ENCODE measurements around the gene ATXN10.

DNA sequence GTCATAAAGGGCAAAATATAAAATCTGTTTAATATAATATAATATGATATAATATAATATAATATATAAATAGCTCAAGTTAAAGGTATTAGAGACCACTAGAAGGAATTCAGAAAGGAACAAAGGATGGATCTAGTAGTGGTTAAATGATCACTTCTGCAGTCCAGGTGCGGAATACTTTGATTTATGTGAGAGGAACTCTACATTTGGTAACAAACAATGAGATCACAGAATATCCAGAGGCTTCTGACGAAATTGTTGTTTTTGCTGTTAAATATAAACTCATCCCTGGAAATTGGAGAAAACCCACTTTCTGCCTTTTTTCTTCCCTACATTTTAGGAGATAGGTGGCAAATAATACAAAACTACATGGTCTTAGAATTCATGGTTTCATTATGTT is 36.0 kb downstream of the ATXN10 start:
- TF ChIP-seq, protein P1, sequence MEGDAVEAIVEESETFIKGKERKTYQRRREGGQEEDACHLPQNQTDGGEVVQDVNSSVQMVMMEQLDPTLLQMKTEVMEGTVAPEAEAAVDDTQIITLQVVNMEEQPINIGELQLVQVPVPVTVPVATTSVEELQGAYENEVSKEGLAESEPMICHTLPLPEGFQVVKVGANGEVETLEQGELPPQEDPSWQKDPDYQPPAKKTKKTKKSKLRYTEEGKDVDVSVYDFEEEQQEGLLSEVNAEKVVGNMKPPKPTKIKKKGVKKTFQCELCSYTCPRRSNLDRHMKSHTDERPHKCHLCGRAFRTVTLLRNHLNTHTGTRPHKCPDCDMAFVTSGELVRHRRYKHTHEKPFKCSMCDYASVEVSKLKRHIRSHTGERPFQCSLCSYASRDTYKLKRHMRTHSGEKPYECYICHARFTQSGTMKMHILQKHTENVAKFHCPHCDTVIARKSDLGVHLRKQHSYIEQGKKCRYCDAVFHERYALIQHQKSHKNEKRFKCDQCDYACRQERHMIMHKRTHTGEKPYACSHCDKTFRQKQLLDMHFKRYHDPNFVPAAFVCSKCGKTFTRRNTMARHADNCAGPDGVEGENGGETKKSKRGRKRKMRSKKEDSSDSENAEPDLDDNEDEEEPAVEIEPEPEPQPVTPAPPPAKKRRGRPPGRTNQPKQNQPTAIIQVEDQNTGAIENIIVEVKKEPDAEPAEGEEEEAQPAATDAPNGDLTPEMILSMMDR (conservative IDR thresholded peaks at IDR 0.05), result no peak
- TF ChIP-seq EZH2 (IDR thresholded peaks at IDR 0.05; ENCODE audit: low read depth), result no peak

All from PC-9 (cell line).